Ovary (tissue), 3 donors: ENCODE measurements around the gene TTLL9.

ENCODE experiments used
- EP300 ChIP-seq: sonication (generic); formaldehyde crosslinking; IDR thresholded peaks from one replicate; pipeline ENCODE4 v1.6.1; 2017; ENCODE audit warnings: antibody characterized with exemption
- POLR2A ChIP-seq: fragments of 450-650 bp; IDR thresholded peaks from one replicate; pipeline ENCODE4 v1.6.1; 2017; ENCODE audit warnings: antibody characterized with exemption, mild to moderate bottlenecking, moderate library complexity
- TF ChIP-seq, protein P1 (sequence below), 3 donors: fragments of 450-650 bp in 2 of 3; fragments of 200-600 bp in 1 of 3; IDR thresholded peaks; one replicate each; pipeline versions ENCODE4 v1.5.1 to v1.8.0; 2016 to 2022; ENCODE audit warnings: antibody characterized with exemption in 3 of 3, mild to moderate bottlenecking in 1 of 3
- donor health status: DM: no; HTN: no; CAD: no.

DNA sequence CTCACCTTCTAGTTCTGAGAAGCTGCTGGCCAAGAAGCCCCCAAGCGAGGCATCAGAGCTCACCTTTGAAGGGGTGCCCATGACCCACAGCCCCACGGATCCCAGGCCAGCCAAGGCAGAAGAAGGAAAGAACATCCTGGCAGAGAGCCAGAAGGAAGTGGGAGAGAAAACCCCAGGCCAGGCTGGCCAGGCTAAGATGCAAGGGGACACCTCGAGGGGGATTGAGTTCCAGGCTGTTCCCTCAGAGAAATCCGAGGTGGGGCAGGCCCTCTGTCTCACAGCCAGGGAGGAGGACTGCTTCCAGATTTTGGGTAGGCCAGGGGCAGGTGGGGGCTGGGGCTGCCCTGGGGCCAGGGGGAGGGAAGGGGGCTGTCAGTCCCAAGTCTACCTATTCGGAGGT is 49.0 kb upstream of the TTLL9 start:
- TF ChIP-seq, protein P1, sequence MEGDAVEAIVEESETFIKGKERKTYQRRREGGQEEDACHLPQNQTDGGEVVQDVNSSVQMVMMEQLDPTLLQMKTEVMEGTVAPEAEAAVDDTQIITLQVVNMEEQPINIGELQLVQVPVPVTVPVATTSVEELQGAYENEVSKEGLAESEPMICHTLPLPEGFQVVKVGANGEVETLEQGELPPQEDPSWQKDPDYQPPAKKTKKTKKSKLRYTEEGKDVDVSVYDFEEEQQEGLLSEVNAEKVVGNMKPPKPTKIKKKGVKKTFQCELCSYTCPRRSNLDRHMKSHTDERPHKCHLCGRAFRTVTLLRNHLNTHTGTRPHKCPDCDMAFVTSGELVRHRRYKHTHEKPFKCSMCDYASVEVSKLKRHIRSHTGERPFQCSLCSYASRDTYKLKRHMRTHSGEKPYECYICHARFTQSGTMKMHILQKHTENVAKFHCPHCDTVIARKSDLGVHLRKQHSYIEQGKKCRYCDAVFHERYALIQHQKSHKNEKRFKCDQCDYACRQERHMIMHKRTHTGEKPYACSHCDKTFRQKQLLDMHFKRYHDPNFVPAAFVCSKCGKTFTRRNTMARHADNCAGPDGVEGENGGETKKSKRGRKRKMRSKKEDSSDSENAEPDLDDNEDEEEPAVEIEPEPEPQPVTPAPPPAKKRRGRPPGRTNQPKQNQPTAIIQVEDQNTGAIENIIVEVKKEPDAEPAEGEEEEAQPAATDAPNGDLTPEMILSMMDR (IDR thresholded peaks at IDR 0.05) = no peak
- TF ChIP-seq POLR2A (no peak), EP300 (no peak)
